ENCODE measurements around the gene CPNE7.

DNA sequence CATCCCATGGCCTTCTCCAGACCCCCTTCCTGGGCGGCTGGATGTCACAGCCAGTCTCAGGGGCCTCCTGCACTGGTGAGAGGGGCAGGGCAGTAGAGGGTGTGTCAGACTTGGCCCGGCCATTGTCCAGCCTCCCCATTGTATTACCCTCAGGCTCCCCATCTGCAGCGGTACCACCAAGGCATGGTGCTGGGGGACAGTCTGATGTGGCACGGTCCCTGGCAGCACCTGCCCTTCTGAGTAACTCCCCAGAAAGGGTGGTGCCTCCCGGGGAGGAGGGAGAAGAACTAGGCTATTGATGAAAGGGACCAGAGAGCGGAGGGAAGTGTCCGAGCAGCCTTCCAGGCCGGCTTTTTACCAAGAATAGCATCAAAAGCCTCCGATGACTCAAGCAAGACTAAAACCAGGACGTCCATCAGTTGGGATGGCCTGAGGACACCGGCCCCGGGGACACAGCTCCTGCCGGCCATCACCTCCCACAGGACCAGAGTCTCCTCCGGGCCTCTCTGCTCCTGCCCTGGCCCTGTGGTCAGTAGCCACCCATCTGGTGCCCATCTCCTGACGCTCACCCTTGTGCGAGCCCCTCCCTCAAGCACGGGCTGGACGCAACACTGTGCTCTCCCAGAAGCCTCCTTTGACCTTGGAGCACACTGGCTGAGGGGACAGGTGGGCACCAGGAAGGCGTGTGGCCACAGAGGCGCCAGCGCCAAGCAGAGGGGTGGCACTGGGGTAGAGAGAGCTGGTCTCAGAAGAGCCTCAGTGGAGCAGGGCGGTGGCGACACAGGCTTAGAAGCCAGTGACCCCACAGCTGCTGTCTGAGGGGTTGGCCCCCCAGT is 5.8 kb upstream of the CPNE7 start:
- TF ChIP-seq RAD21 (IDR thresholded peaks at IDR 0.05; ENCODE audit: low read depth), result no peak
- TF ChIP-seq YY1 (IDR thresholded peaks at IDR 0.05; ENCODE audit: low read depth), result no peak
- TF ChIP-seq CREB1 (IDR thresholded peaks at IDR 0.05; ENCODE audit: low read depth), result no peak

Measured in Ishikawa (cell line).